H9 (cell line): Measurements from ENCODE around the gene FAM200C. TPM values are rescaled to one million over a fixed set of nuclear protein-coding genes. Genes with fewer than 3 reads are reported as not detected.

Experiments
- DNase-seq: peaks from one replicate; pipeline ENCODE4 v3.0.0-alpha.2; 2017
- H2AFZ ChIP-seq: one replicate; pipeline ENCODE4 v1.6.1; 2013; ENCODE audit warnings: mild to moderate bottlenecking, low read length, control low read depth, moderate library complexity
- H2AK5ac ChIP-seq: 2 replicates; pipeline ENCODE4 v1.6.1; 2013; ENCODE audit warnings: low read length, control low read depth, mixed read lengths; ENCODE audit not compliant: insufficient read length
- H2BK120ac ChIP-seq: one replicate; pipeline ENCODE4 v1.6.1; 2013; ENCODE audit warnings: low read depth, mild to moderate bottlenecking, low read length, control low read depth, inconsistent platforms; ENCODE audit not compliant: poor library complexity, severe bottlenecking
- H2BK12ac ChIP-seq: 2 replicates; pipeline ENCODE4 v1.6.1; 2013; ENCODE audit warnings: low read length, control low read depth, mixed read lengths, low read depth; ENCODE audit not compliant: insufficient read length
- H2BK15ac ChIP-seq: 2 replicates; pipeline ENCODE4 v1.6.1; 2013; ENCODE audit warnings: low read depth, low read length, control low read depth
- H2BK20ac ChIP-seq: one replicate; pipeline ENCODE4 v1.6.1; 2013; ENCODE audit warnings: low read depth, mild to moderate bottlenecking, low read length, control low read depth, inconsistent platforms; ENCODE audit not compliant: poor library complexity, severe bottlenecking
- H2BK5ac ChIP-seq: 2 replicates; pipeline ENCODE4 v1.6.1; 2013; ENCODE audit warnings: low read length, control low read depth, mixed read lengths; ENCODE audit not compliant: insufficient read length
- H3K14ac ChIP-seq: 2 replicates; pipeline ENCODE4 v1.6.1; 2013; ENCODE audit warnings: low read length, control low read depth; ENCODE audit not compliant: insufficient read depth
- H3K18ac ChIP-seq: 2 replicates; pipeline ENCODE4 v1.6.1; 2013; ENCODE audit warnings: low read depth, mild to moderate bottlenecking, mixed read lengths, low read length, control low read depth; ENCODE audit not compliant: insufficient read length
- H3K23ac ChIP-seq: 2 replicates; pipeline ENCODE4 v1.6.1; 2013; ENCODE audit warnings: low read length, control low read depth, mixed read lengths, low read depth; ENCODE audit not compliant: insufficient read length
- H3K23me2 ChIP-seq: 2 replicates; pipeline ENCODE4 v1.6.1; 2013; ENCODE audit warnings: low read depth, mild to moderate bottlenecking, mixed read lengths, low read length, control low read depth; ENCODE audit not compliant: insufficient read length, poor library complexity, severe bottlenecking
- H3K27ac ChIP-seq: 2 replicates; pipeline ENCODE4 v1.5.1; 2013; ENCODE audit warnings: low read length, control low read depth, mixed read lengths, low read depth; ENCODE audit not compliant: insufficient read length
- H3K27me3 ChIP-seq: 2 replicates; pipeline ENCODE4 v1.6.1; 2013; ENCODE audit warnings: low read length, control low read depth, inconsistent platforms; ENCODE audit not compliant: insufficient read depth
- H3K4ac ChIP-seq: 2 replicates; pipeline ENCODE4 v1.6.1; 2013; ENCODE audit warnings: low read depth, mild to moderate bottlenecking, control low read depth, inconsistent platforms, low read length, moderate library complexity
- H3K4me1 ChIP-seq: 2 replicates; pipeline ENCODE4 v1.6.1; 2013; ENCODE audit warnings: low read length, control low read depth, inconsistent platforms; ENCODE audit not compliant: insufficient read depth
- H3K4me2 ChIP-seq: 2 replicates; pipeline ENCODE4 v1.6.1; 2013; ENCODE audit warnings: low read length, control low read depth, mixed read lengths; ENCODE audit not compliant: insufficient read length, insufficient read depth
- H3K56ac ChIP-seq: 2 replicates; pipeline ENCODE4 v1.6.1; 2013; ENCODE audit warnings: low read depth, mild to moderate bottlenecking, mixed read lengths, low read length, control low read depth; ENCODE audit not compliant: insufficient read length
- H3K79me1 ChIP-seq: 2 replicates; pipeline ENCODE4 v1.6.1; 2013; ENCODE audit warnings: low read depth, mild to moderate bottlenecking, moderate library complexity, low read length, control low read depth, inconsistent platforms; ENCODE audit not compliant: insufficient read depth, poor library complexity, severe bottlenecking
- H3K79me2 ChIP-seq: 2 replicates; pipeline ENCODE4 v1.6.1; 2013; ENCODE audit warnings: low read length, control low read depth, inconsistent platforms; ENCODE audit not compliant: insufficient read depth
- H3K9ac ChIP-seq: 2 replicates; pipeline ENCODE4 v1.6.1; 2013; ENCODE audit warnings: low read length, control low read depth, mixed read lengths; ENCODE audit not compliant: insufficient read length; ENCODE audit errors: extremely low read depth
- H3K9me3 ChIP-seq: one replicate; pipeline ENCODE4 v1.6.1; 2013; ENCODE audit warnings: low read depth, low read length, inconsistent platforms; ENCODE audit not compliant: control insufficient read depth
- H3T11ph ChIP-seq: one replicate; pipeline ENCODE4 v1.6.1; 2013; ENCODE audit warnings: mild to moderate bottlenecking, low read length, control low read depth, inconsistent platforms
- H4K20me1 ChIP-seq: one replicate; pipeline ENCODE4 v1.6.1; 2013; ENCODE audit not compliant: control insufficient read depth, insufficient read length, insufficient read depth
- H4K5ac ChIP-seq: 2 replicates; pipeline ENCODE4 v1.6.1; 2013; ENCODE audit warnings: low read depth, mild to moderate bottlenecking, mixed read lengths, low read length, control low read depth; ENCODE audit not compliant: insufficient read length
- H4K8ac ChIP-seq: replicated peaks from 2 replicates; pipeline ENCODE4 v1.6.1; 2013; ENCODE audit warnings: low read length, control low read depth, mixed read lengths, low read depth; ENCODE audit not compliant: insufficient read length
- H4K91ac ChIP-seq: 2 replicates; pipeline ENCODE4 v1.6.1; 2013; ENCODE audit warnings: low read depth, mild to moderate bottlenecking, moderate library complexity, mixed read lengths, low read length, control low read depth; ENCODE audit not compliant: insufficient read length
- H3K27ac Mint-ChIP-seq, 3 experiments: 2 replicates in 2 of 3; 3 replicates in 1 of 3; pipeline ENCODE4 v1.8.0; 2020 to 2021; ENCODE audit warnings: mixed read lengths in 3 of 3, mild to moderate bottlenecking in 1 of 3, moderate library complexity in 1 of 3
- H3K27me3 Mint-ChIP-seq: 2 replicates; pipeline ENCODE4 v1.8.0; 2021; ENCODE audit warnings: low read depth, mild to moderate bottlenecking, moderate library complexity, mixed read lengths
- H3K36me3 Mint-ChIP-seq, 3 experiments: 2 replicates in 2 of 3; 3 replicates in 1 of 3; pipeline ENCODE4 v1.8.0; 2020 to 2021; ENCODE audit warnings: low read depth in 3 of 3, mixed read lengths in 3 of 3; ENCODE audit not compliant: insufficient read depth in 1 of 3
- H3K4me1 Mint-ChIP-seq, 2 experiments: 2 replicates each; pipeline ENCODE4 v1.8.0; 2020; ENCODE audit warnings: mixed read lengths in 2 of 2
- H3K4me3 Mint-ChIP-seq, 2 experiments: 2 replicates in 1 of 2; 3 replicates in 1 of 2; pipeline ENCODE4 v1.8.0; 2020 to 2021; ENCODE audit warnings: mild to moderate bottlenecking in 2 of 2, mixed read lengths in 2 of 2, moderate library complexity in 1 of 2
- H3K9me3 Mint-ChIP-seq, 2 experiments: 2 replicates in 1 of 2; 3 replicates in 1 of 2; pipeline ENCODE4 v1.8.0; 2020; ENCODE audit warnings: mild to moderate bottlenecking in 2 of 2, mixed read lengths in 2 of 2, moderate library complexity in 1 of 2
- WGBS: extraction: QIAGEN DNeasy Blood & Tissue Kit; methylation state at CpG from one replicate; pipeline ENCODE4 v1.1.7; 2013; ENCODE audit warnings: missing lambda C conversion rate, low lambda C conversion rate, mixed read lengths; ENCODE audit not compliant: insufficient read length; ENCODE audit errors: extremely low coverage; 5-methylcytosine and 5-hydroxymethylcytosine counted together
- total RNA-seq: library from RNA; stranded (reverse); gene quantifications from 2 replicates; pipeline ENCODE4 v1.2.1, GENCODE V29; 2021
- TF ChIP-seq, protein P1 (sequence below): fragments of 200-600 bp; sonication (generic); conservative IDR thresholded peaks from 3 replicates; pipeline ENCODE4 v1.8.0; 2021; ENCODE audit warnings: antibody characterized with exemption, mild to moderate bottlenecking

Gene FAM200C
- total RNA-seq, 1 experiment from 2014 or later, result 4.3 TPM

- Histone ChIP-seq H2BK15ac (no peak overlapping the region), H4K8ac (no peak overlapping the region), H3K9ac (no peak overlapping the region), H2BK20ac (no peak overlapping the region), H3K18ac (no peak overlapping the region), H4K5ac (no peak overlapping the region), H2BK120ac (no peak overlapping the region), H4K20me1 (no peaks in the 10 kb centered on the region), H2AFZ (no peak overlapping the region), H3K4me1 (0 out of 2 replicates have a peak, but pooled peaks cover 2% of the 10 kb centered on the region), H3K79me2 (no peaks in the 10 kb centered on the region), H3K4ac (no peak overlapping the region), H2BK5ac (no peak overlapping the region), H3K23ac (no peak overlapping the region), H3K14ac (no peak overlapping the region), H2BK12ac (no peak overlapping the region), H3K27me3 (no peaks in the 10 kb centered on the region), H3K56ac (no peak overlapping the region), H4K91ac (no peak overlapping the region), H3K27ac (no peak overlapping the region), H2AK5ac (no peak overlapping the region), H3K4me2 (no peak overlapping the region), H3K79me1 (no peaks in the 10 kb centered on the region), H3K9me3 (no peaks in the 10 kb centered on the region), H3K23me2 (no peaks in the 10 kb centered on the region), H3T11ph (no peak overlapping the region)
- H3K9me3 Mint-ChIP-seq, result no peaks in the 10 kb centered on the region
- H3K36me3 Mint-ChIP-seq, result no peaks in the 10 kb centered on the region
- whole genome bisulfite sequencing, result no CpG with 5 or more reads among the region's 7 CpGs
- DNase-seq, result no peak
- peaks cover 3% of the 10 kb centered on the region for H3K27me3 Mint-ChIP-seq
- H3K27ac Mint-ChIP-seq, result no peak overlapping the region
- TF ChIP-seq, protein P1, sequence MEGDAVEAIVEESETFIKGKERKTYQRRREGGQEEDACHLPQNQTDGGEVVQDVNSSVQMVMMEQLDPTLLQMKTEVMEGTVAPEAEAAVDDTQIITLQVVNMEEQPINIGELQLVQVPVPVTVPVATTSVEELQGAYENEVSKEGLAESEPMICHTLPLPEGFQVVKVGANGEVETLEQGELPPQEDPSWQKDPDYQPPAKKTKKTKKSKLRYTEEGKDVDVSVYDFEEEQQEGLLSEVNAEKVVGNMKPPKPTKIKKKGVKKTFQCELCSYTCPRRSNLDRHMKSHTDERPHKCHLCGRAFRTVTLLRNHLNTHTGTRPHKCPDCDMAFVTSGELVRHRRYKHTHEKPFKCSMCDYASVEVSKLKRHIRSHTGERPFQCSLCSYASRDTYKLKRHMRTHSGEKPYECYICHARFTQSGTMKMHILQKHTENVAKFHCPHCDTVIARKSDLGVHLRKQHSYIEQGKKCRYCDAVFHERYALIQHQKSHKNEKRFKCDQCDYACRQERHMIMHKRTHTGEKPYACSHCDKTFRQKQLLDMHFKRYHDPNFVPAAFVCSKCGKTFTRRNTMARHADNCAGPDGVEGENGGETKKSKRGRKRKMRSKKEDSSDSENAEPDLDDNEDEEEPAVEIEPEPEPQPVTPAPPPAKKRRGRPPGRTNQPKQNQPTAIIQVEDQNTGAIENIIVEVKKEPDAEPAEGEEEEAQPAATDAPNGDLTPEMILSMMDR, result no peak
- no peak overlapping the region for H3K4me3 Mint-ChIP-seq
- H3K4me1 Mint-ChIP-seq, result peaks cover 7 to 20% of the 10 kb centered on the region in 2 experiments
Measured at GRCh38 chr5:160357861-160358411, 41.9 kb downstream of the FAM200C start.
